ENCODE measurements around the gene UTP14C.

UTP14C gene

DNA sequence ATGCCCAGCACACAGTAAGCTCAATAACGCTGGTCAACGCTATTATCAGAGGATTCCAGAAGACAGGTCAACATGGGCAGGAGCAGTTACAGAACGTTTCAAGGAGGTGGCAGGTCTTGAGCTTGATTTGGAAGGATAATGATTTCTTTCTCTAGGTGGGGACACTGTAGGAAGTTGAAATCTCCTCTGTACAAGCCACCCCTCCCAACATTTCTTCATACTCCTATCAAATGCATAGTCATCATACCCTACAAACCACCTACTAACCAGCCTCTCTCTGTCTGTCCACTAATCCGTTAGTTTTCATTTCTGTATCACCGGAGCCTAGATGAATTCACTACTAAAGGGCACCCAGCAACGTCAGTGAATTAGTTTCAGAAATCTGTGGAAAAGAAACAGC lies 14.5 kb upstream of the UTP14C start:
- Histone ChIP-seq H3K4me2 (ENCODE audit: insufficient read depth, low read length, poor library complexity, severe bottlenecking) (no peak overlapping the region), H2AK5ac (ENCODE audit: low read depth, low read length) (no peak overlapping the region), H2BK12ac (ENCODE audit: low read length) (no peak overlapping the region), H2BK120ac (ENCODE audit: low read depth, low read length) (no peak overlapping the region), H2BK15ac (ENCODE audit: low read length) (no peak overlapping the region), H3K27me3 (ENCODE audit: control insufficient read depth in 3 of 3, insufficient read depth in 3 of 3, low read depth in 1 of 3, low read length in 3 of 3) (peaks cover 2 to 54% (median 7%) of the 10 kb centered on the region in 3 experiments), H2BK5ac (ENCODE audit: low read length) (no peak overlapping the region), H3K36me3 (replicated peaks in 1 of 2; ENCODE audit: control insufficient read depth in 2 of 2, insufficient read depth in 2 of 2, low read length in 2 of 2) (peaks cover 0 to 3% of the 10 kb centered on the region in 2 donors), H3K27ac (replicated peaks; ENCODE audit: low read length) (no peak overlapping the region), H3K14ac (ENCODE audit: low read length) (no peak overlapping the region), H2AFZ (ENCODE audit: low read length) (no peak overlapping the region), H3K9ac (ENCODE audit: low read depth, low read length, poor library complexity) (no peak overlapping the region), H3K9me3 (replicated peaks in 1 of 2; ENCODE audit: control insufficient read depth in 2 of 2, insufficient read depth in 1 of 2, low read depth in 1 of 2, low read length in 2 of 2) (no peaks in the 10 kb centered on the region), H3K18ac (ENCODE audit: low read length) (no peak overlapping the region), H4K91ac (ENCODE audit: low read depth, low read length, poor library complexity) (no peak overlapping the region), H3K4ac (ENCODE audit: low read length) (no peak overlapping the region), H3K79me1 (ENCODE audit: low read depth, low read length) (no peaks in the 10 kb centered on the region), H4K8ac (ENCODE audit: low read depth, low read length) (no peak overlapping the region), H3K4me3 (ENCODE audit: low read length in 2 of 2) (no peak overlapping the region), H3K23ac (ENCODE audit: low read depth, low read length, poor library complexity) (no peak overlapping the region), H3K4me1 (ENCODE audit: control insufficient read depth in 2 of 2, insufficient read depth in 1 of 2, low read depth in 1 of 2, low read length in 2 of 2) (no peaks in the 10 kb centered on the region)
- DNase-seq (ENCODE audit: low spot score), result no peak
- WGBS, 2 donors (ENCODE audit: extremely low coverage in 2 of 2, insufficient read length in 2 of 2, insufficient replicate concordance in 1 of 2), result no CpG with 5 or more reads among the region's 6 CpGs

- H2AK5ac ChIP-seq (ENCODE audit: low read depth, low read length), result peak within 1 kb of the TSS; percentile 34
- peak within 1 kb of the TSS; percentile 67 for H2BK12ac ChIP-seq (ENCODE audit: low read length)
- peak within 1 kb of the TSS; percentile 88 for H3K9ac ChIP-seq (ENCODE audit: low read depth, low read length, poor library complexity)
- peak within 1 kb of the TSS; percentile 44 for H3K27ac ChIP-seq (replicated peaks; ENCODE audit: low read length)
- H3K4me2 ChIP-seq (ENCODE audit: insufficient read depth, low read length, poor library complexity, severe bottlenecking), result peak within 1 kb of the TSS; percentile 96
- no peak within 1 kb of the TSS for H3K4ac ChIP-seq (ENCODE audit: low read length)
- H3K79me1 ChIP-seq (ENCODE audit: low read depth, low read length), result no peaks in the 10 kb centered on the region
- H2AFZ ChIP-seq (ENCODE audit: low read length), result peak within 1 kb of the TSS; percentile 100
- H3K4me3 ChIP-seq (ENCODE audit: low read length in 2 of 2), result peak within 1 kb of the TSS; percentile 67 to 95
- H3K4me1 ChIP-seq (ENCODE audit: control insufficient read depth in 2 of 2, insufficient read depth in 1 of 2, low read depth in 1 of 2, low read length in 2 of 2), result no peaks in the 10 kb centered on the region
- peak within 1 kb of the TSS; percentile 92 for H2BK5ac ChIP-seq (ENCODE audit: low read length)
- H3K27me3 ChIP-seq (ENCODE audit: control insufficient read depth in 3 of 3, insufficient read depth in 3 of 3, low read depth in 1 of 3, low read length in 3 of 3), result peaks cover 2 to 50% (median 7%) of the 10 kb centered on the region in 3 experiments
- H3K36me3 ChIP-seq (replicated peaks in 1 of 2; ENCODE audit: control insufficient read depth in 2 of 2, insufficient read depth in 2 of 2, low read length in 2 of 2), result peaks cover 0 to 14% of the 10 kb centered on the region in 2 donors
- no peaks in the 10 kb centered on the region for H3K9me3 ChIP-seq (replicated peaks in 1 of 2; ENCODE audit: control insufficient read depth in 2 of 2, insufficient read depth in 1 of 2, low read depth in 1 of 2, low read length in 2 of 2)
- H4K91ac ChIP-seq (ENCODE audit: low read depth, low read length, poor library complexity), result no peak within 1 kb of the TSS
- no peak within 1 kb of the TSS for H4K8ac ChIP-seq (ENCODE audit: low read depth, low read length)
- H2BK15ac ChIP-seq (ENCODE audit: low read length), result no peak within 1 kb of the TSS
- peak within 1 kb of the TSS; percentile 80 for H3K23ac ChIP-seq (ENCODE audit: low read depth, low read length, poor library complexity)
- no peak within 1 kb of the TSS for H2BK120ac ChIP-seq (ENCODE audit: low read depth, low read length)
- H3K18ac ChIP-seq (ENCODE audit: low read length), result peak within 1 kb of the TSS; percentile 96
- DNase-seq (ENCODE audit: low spot score), result peak; percentile 45
- no CpG with 5 or more reads among the region's 46 CpGs for WGBS, 2 donors (ENCODE audit: extremely low coverage in 2 of 2, insufficient read length in 2 of 2, insufficient replicate concordance in 1 of 2)
- peak within 1 kb of the TSS; percentile 90 for H3K14ac ChIP-seq (ENCODE audit: low read length)
Measured at GRCh38 chr13:52010890-52011631, 13.4 kb upstream of the UTP14C start, which contains the start of gene ATP7B. Gene ATP7B (minus strand): TSS chr13:52011450. CDS start chr13:52011337, 113 bp downstream.

- H3K9me3 ChIP-seq (replicated peaks in 1 of 2; ENCODE audit: control insufficient read depth in 2 of 2, insufficient read depth in 1 of 2, low read depth in 1 of 2, low read length in 2 of 2), result no peaks in the 10 kb centered on the region
- H4K91ac ChIP-seq (ENCODE audit: low read depth, low read length, poor library complexity), result no peak within 1 kb of the TSS
- H3K4ac ChIP-seq (ENCODE audit: low read length), result no peak within 1 kb of the TSS
- peak within 1 kb of the TSS; percentile 67 for H2BK12ac ChIP-seq (ENCODE audit: low read length)
- peak within 1 kb of the TSS; percentile 90 for H3K14ac ChIP-seq (ENCODE audit: low read length)
- no peak within 1 kb of the TSS for H2BK120ac ChIP-seq (ENCODE audit: low read depth, low read length)
- H3K4me2 ChIP-seq (ENCODE audit: insufficient read depth, low read length, poor library complexity, severe bottlenecking), result peak within 1 kb of the TSS; percentile 96
- peak; percentile 99 for DNase-seq (ENCODE audit: low spot score)
- peak within 1 kb of the TSS; percentile 80 for H3K23ac ChIP-seq (ENCODE audit: low read depth, low read length, poor library complexity)
- H3K4me1 ChIP-seq (ENCODE audit: control insufficient read depth in 2 of 2, insufficient read depth in 1 of 2, low read depth in 1 of 2, low read length in 2 of 2), result no peaks in the 10 kb centered on the region
- H3K4me3 ChIP-seq (ENCODE audit: low read length in 2 of 2), result peak within 1 kb of the TSS; percentile 67 to 95
- no peak within 1 kb of the TSS for H4K8ac ChIP-seq (ENCODE audit: low read depth, low read length)
- H2AK5ac ChIP-seq (ENCODE audit: low read depth, low read length), result peak within 1 kb of the TSS; percentile 34
- H3K79me1 ChIP-seq (ENCODE audit: low read depth, low read length), result no peaks in the 10 kb centered on the region
- peaks cover 2 to 22% of the 10 kb centered on the region in 2 donors for H3K36me3 ChIP-seq (replicated peaks in 1 of 2; ENCODE audit: control insufficient read depth in 2 of 2, insufficient read depth in 2 of 2, low read length in 2 of 2)
- H2BK15ac ChIP-seq (ENCODE audit: low read length), result no peak within 1 kb of the TSS
- peak within 1 kb of the TSS; percentile 100 for H2AFZ ChIP-seq (ENCODE audit: low read length)
- H3K27me3 ChIP-seq (ENCODE audit: control insufficient read depth in 3 of 3, insufficient read depth in 3 of 3, low read depth in 1 of 3, low read length in 3 of 3), result peaks cover 2 to 43% (median 7%) of the 10 kb centered on the region in 3 experiments
- no CpG with 5 or more reads among the region's 82 CpGs for WGBS, 2 donors (ENCODE audit: extremely low coverage in 2 of 2, insufficient read length in 2 of 2, insufficient replicate concordance in 1 of 2)
- H3K9ac ChIP-seq (ENCODE audit: low read depth, low read length, poor library complexity), result peak within 1 kb of the TSS; percentile 88
- peak within 1 kb of the TSS; percentile 96 for H3K18ac ChIP-seq (ENCODE audit: low read length)
- peak within 1 kb of the TSS; percentile 92 for H2BK5ac ChIP-seq (ENCODE audit: low read length)
- H3K27ac ChIP-seq (replicated peaks; ENCODE audit: low read length), result peak within 1 kb of the TSS; percentile 54
Measured at GRCh38 chr13:52011632-52012511, 12.6 kb upstream of the UTP14C start, which contains the start of gene ALG11. Gene ALG11 (plus strand): TSS chr13:52012398. CDS start chr13:52012419, 21 bp downstream.

DNA sequence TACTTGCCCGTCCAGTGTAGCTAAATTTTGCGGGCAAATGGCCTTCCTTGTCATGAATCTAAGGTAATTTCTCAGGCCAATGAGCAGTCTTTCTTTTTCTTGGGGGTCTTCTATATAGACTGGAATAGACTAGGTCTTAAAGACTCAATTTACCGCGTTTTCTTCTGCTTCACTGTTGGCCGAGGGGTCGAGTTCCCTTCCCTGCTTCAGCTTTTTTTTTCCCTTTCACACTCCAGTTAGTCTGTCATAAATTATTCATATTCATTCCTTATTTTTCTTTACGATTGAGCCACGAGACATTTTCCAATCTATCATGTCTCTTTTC lies 12.0 kb upstream of the UTP14C start:
- Histone ChIP-seq H4K8ac (ENCODE audit: low read depth, low read length) (no peak overlapping the region), H3K27ac (replicated peaks; ENCODE audit: low read length) (peak overlapping the region; percentile 54), H2BK15ac (ENCODE audit: low read length) (no peak overlapping the region)

More for the DNA sequence above, 12.0 kb upstream of the UTP14C start:
- H2AK5ac ChIP-seq (ENCODE audit: low read depth, low read length), result no peak overlapping the region
- peak overlapping the region; percentile 21 for H3K4me2 ChIP-seq (ENCODE audit: insufficient read depth, low read length, poor library complexity, severe bottlenecking)
- H3K4me3 ChIP-seq (ENCODE audit: low read length in 2 of 2), result peak overlapping the region; percentile 67 to 88
- peak overlapping the region; percentile 85 for H3K18ac ChIP-seq (ENCODE audit: low read length)
- H3K36me3 ChIP-seq (replicated peaks in 1 of 2; ENCODE audit: control insufficient read depth in 2 of 2, insufficient read depth in 2 of 2, low read length in 2 of 2), result peaks cover 2 to 25% of the 10 kb centered on the region in 2 donors
- peak overlapping the region; percentile 100 for H2AFZ ChIP-seq (ENCODE audit: low read length)
- DNase-seq (ENCODE audit: low spot score), result no peak
- peaks cover 2 to 37% (median 7%) of the 10 kb centered on the region in 3 experiments for H3K27me3 ChIP-seq (ENCODE audit: control insufficient read depth in 3 of 3, insufficient read depth in 3 of 3, low read depth in 1 of 3, low read length in 3 of 3)
- no peak overlapping the region for H2BK12ac ChIP-seq (ENCODE audit: low read length)
- H2BK5ac ChIP-seq (ENCODE audit: low read length), result no peak overlapping the region
- no peak overlapping the region for H3K4ac ChIP-seq (ENCODE audit: low read length)
- no CpG with 5 or more reads among the region's 8 CpGs for WGBS, 2 donors (ENCODE audit: extremely low coverage in 2 of 2, insufficient read length in 2 of 2, insufficient replicate concordance in 1 of 2)
- H3K23ac ChIP-seq (ENCODE audit: low read depth, low read length, poor library complexity), result peak overlapping the region; percentile 80
- no peaks in the 10 kb centered on the region for H3K9me3 ChIP-seq (replicated peaks in 1 of 2; ENCODE audit: control insufficient read depth in 2 of 2, insufficient read depth in 1 of 2, low read depth in 1 of 2, low read length in 2 of 2)
- no peak overlapping the region for H3K14ac ChIP-seq (ENCODE audit: low read length)
- no peaks in the 10 kb centered on the region for H3K4me1 ChIP-seq (ENCODE audit: control insufficient read depth in 2 of 2, insufficient read depth in 1 of 2, low read depth in 1 of 2, low read length in 2 of 2)
- no peaks in the 10 kb centered on the region for H3K79me1 ChIP-seq (ENCODE audit: low read depth, low read length)
- H3K9ac ChIP-seq (ENCODE audit: low read depth, low read length, poor library complexity), result no peak overlapping the region
- no peak overlapping the region for H2BK120ac ChIP-seq (ENCODE audit: low read depth, low read length)
- no peak overlapping the region for H4K91ac ChIP-seq (ENCODE audit: low read depth, low read length, poor library complexity)
